GM12878 (cell line): Measurements from ENCODE around the gene ABHD14A. TPM values are rescaled to one million over a fixed set of nuclear protein-coding genes. Genes with fewer than 3 reads are reported as not detected.

ENCODE experiments used
- BRCA1 ChIP-seq: IDR thresholded peaks from 2 replicates; pipeline ENCODE4 v1.6.1; 2011; ENCODE audit warnings: low read depth, low read length, improper control_type of control experiment
- CBFB ChIP-seq: IDR thresholded peaks from 2 replicates; pipeline ENCODE4 v1.6.1; 2016; ENCODE audit warnings: antibody characterized with exemption, low read depth
- CBX3 ChIP-seq: fragments of 200-600 bp; sonication (generic); IDR thresholded peaks from 2 replicates; pipeline ENCODE4 v1.6.1; 2016; ENCODE audit warnings: low read depth, borderline replicate concordance
- KDM1A ChIP-seq: fragments of 200-600 bp; sonication (generic); IDR thresholded peaks from 2 replicates; pipeline ENCODE4 v1.6.1; 2016; ENCODE audit warnings: borderline replicate concordance
- NFIC ChIP-seq: IDR thresholded peaks from 2 replicates; pipeline ENCODE4 v1.6.1; 2012; ENCODE audit warnings: low read depth, mild to moderate bottlenecking, inconsistent platforms, low read length, moderate library complexity
- PML ChIP-seq: IDR thresholded peaks from 2 replicates; pipeline ENCODE4 v1.6.1; 2012; ENCODE audit warnings: low read length, inconsistent platforms
- POLR2A ChIP-seq: IDR thresholded peaks from 2 replicates; pipeline ENCODE4 v1.6.1; 2011; ENCODE audit warnings: low read depth, mild to moderate bottlenecking, low read length
- POLR2AphosphoS5 ChIP-seq: IDR thresholded peaks from 2 replicates; pipeline ENCODE4 v1.6.1; 2011; ENCODE audit warnings: mild to moderate bottlenecking, low read length, inconsistent platforms
- SMAD5 ChIP-seq: IDR thresholded peaks from 2 replicates; pipeline ENCODE4 v1.6.1; 2016; ENCODE audit warnings: antibody characterized with exemption, low read depth
- SMARCA5 ChIP-seq: fragments of 450-650 bp; IDR thresholded peaks from 2 replicates; pipeline ENCODE4 v1.6.1; 2017; ENCODE audit warnings: mild to moderate bottlenecking
- STAT3 ChIP-seq: IDR thresholded peaks from 2 replicates; pipeline ENCODE4 v1.6.1; 2011; ENCODE audit warnings: low read depth, low read length, improper control_type of control experiment
- SUPT20H ChIP-seq: IDR thresholded peaks from 2 replicates; pipeline ENCODE4 v1.6.1; 2011; ENCODE audit warnings: low read depth, mild to moderate bottlenecking, low read length, moderate library complexity, borderline replicate concordance; ENCODE audit not compliant: control insufficient read depth
- polyA plus RNA-seq, 11 experiments: library from polyadenylated mRNA; depleted of rRNA in 4 of 11; unstranded in 6 of 11; stranded (reverse) in 5 of 11; fragments of >200 nt; fragmentation: Nextera tagmentation in 4 of 11; fragmentation: Illumina TruSeq in 1 of 11; extraction: Ambion mirVana in 4 of 11; extraction: Trizol in 1 of 11; gene quantifications; 1 replicate in 1 of 11; 2 replicates in 10 of 11; pipeline versions ENCODE4 v1.2.1 to v1.2.3, GENCODE V29; 2011 to 2016; ENCODE audit warnings: inconsistent platforms in 2 of 11, missing spikeins in 2 of 11, low read depth in 1 of 11
- total RNA-seq, 4 experiments: library from RNA; depleted of rRNA in 3 of 4; stranded (reverse); fragments of >200 nt in 3 of 4; fragmentation: Illumina TruSeq in 1 of 4; extraction: Trizol in 1 of 4; gene quantifications; 2 replicates each; pipeline versions ENCODE4 v1.2.1 to v1.2.3, GENCODE V29; 2013 to 2021
- TF ChIP-seq, protein P1 (sequence below): IDR thresholded peaks from 2 replicates; pipeline ENCODE4 v1.6.1; 2011; ENCODE audit warnings: low read depth, low read length, improper control_type of control experiment, borderline replicate concordance
- TF ChIP-seq, protein P2 (sequence below): IDR thresholded peaks from 2 replicates; pipeline ENCODE4 v1.6.1; 2011; ENCODE audit warnings: borderline replicate concordance, low read depth, mild to moderate bottlenecking, moderate library complexity, mixed read lengths, low read length; ENCODE audit not compliant: insufficient read depth; ENCODE audit errors: extremely low read length
- TF ChIP-seq, protein P3 (sequence below): IDR thresholded peaks from 2 replicates; pipeline ENCODE4 v1.6.1; 2011; ENCODE audit warnings: low read depth, mild to moderate bottlenecking, low read length, moderate library complexity, borderline replicate concordance; ENCODE audit errors: extremely low read depth
- TF ChIP-seq, protein P4 (sequence below): IDR thresholded peaks from 2 replicates; pipeline ENCODE4 v1.6.1; 2012; ENCODE audit warnings: low read depth, low read length, improper control_type of control experiment
- TF ChIP-seq, protein P5 (sequence below): fragments of 150-350 bp; IDR thresholded peaks from 2 replicates; pipeline ENCODE4 v1.6.1; 2014; ENCODE audit warnings: mild to moderate bottlenecking, low read depth, low read length
- TF ChIP-seq, protein P6 (sequence below), 3 experiments: IDR thresholded peaks in 2 of 3; conservative IDR thresholded peaks in 1 of 3; 2 replicates each; pipeline ENCODE4 v1.5.1; 2011; ENCODE audit warnings: low read depth in 3 of 3, low read length in 3 of 3, mild to moderate bottlenecking in 3 of 3, control low read depth in 2 of 3, moderate library complexity in 2 of 3, inconsistent platforms in 1 of 3, mixed read lengths in 1 of 3; ENCODE audit not compliant: control insufficient read depth in 2 of 3, insufficient read depth in 1 of 3; ENCODE audit errors: extremely low read depth in 1 of 3
- TF ChIP-seq, protein P7 (sequence below): fragments of 450-650 bp; IDR thresholded peaks from 2 replicates; pipeline ENCODE4 v1.6.1; 2017; ENCODE audit warnings: mild to moderate bottlenecking, low read depth, inconsistent platforms; ENCODE audit not compliant: poor library complexity, severe bottlenecking
- TF ChIP-seq, protein P8 (sequence below): IDR thresholded peaks from 2 replicates; pipeline ENCODE4 v1.6.1; 2012; ENCODE audit warnings: low read depth, low read length, improper control_type of control experiment

Gene ABHD14A
- total and polyA plus RNA-seq, 10 of the 15 experiments (the other 5 are each of a cell fraction or from before 2014, with no cell fraction given) = 1.2 to 27.0 (median 7.9) TPM

DNA sequence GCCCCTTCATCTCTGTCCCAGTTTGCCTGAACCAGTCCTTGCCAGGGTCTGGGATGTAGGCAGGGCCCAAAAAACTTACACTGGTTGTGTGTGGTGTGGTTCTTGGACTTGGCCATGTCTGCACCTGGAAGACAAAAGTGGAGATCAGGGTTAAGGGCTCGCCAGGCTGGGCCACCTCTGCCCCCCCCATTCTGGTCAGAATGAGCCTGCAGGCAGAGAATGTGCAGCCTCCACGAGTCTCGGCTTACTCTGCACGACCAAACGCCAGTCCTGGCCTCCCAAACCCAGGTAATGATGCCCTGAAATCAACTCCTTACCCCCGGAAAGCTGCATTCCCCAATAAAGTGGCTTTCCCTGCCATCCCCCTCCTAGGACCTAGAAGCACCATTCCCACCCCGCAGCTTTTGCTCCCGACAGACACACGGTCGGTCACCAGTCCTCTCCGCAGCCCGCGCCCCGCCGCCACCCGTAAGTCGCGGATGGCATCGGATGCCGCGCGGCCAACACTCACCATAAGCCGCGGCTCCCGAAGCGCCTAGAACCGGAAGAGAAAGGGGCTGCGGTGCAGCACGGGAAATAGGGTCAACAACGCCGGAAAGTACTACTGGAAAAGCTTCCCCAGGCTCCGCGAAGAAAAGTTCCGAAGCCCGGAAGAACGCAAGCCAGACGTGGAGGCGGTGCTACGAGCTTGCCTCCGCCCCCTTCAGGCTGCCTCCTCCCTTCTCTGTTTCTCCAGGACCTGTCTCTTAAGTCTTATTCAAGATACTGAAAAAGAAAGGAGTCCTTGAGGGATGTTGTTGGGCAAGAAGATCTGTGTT lies 20.7 kb downstream of the ABHD14A start, which contains the start of gene RPL29 (continued):
- TF ChIP-seq, protein P1, sequence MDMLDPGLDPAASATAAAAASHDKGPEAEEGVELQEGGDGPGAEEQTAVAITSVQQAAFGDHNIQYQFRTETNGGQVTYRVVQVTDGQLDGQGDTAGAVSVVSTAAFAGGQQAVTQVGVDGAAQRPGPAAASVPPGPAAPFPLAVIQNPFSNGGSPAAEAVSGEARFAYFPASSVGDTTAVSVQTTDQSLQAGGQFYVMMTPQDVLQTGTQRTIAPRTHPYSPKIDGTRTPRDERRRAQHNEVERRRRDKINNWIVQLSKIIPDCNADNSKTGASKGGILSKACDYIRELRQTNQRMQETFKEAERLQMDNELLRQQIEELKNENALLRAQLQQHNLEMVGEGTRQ = no peak
- TF ChIP-seq SUPT20H = no peak
- TF ChIP-seq, protein P2, sequence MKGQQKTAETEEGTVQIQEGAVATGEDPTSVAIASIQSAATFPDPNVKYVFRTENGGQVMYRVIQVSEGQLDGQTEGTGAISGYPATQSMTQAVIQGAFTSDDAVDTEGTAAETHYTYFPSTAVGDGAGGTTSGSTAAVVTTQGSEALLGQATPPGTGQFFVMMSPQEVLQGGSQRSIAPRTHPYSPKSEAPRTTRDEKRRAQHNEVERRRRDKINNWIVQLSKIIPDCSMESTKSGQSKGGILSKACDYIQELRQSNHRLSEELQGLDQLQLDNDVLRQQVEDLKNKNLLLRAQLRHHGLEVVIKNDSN = no peak
- peak; percentile 33; the same call in 1 of the 2 replicates for TF ChIP-seq SMARCA5
- no peak for TF ChIP-seq STAT3
- TF ChIP-seq, protein P3, sequence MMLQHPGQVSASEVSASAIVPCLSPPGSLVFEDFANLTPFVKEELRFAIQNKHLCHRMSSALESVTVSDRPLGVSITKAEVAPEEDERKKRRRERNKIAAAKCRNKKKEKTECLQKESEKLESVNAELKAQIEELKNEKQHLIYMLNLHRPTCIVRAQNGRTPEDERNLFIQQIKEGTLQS = no peak
- peak; percentile 97 for TF ChIP-seq SMAD5
- TF ChIP-seq, protein P4, sequence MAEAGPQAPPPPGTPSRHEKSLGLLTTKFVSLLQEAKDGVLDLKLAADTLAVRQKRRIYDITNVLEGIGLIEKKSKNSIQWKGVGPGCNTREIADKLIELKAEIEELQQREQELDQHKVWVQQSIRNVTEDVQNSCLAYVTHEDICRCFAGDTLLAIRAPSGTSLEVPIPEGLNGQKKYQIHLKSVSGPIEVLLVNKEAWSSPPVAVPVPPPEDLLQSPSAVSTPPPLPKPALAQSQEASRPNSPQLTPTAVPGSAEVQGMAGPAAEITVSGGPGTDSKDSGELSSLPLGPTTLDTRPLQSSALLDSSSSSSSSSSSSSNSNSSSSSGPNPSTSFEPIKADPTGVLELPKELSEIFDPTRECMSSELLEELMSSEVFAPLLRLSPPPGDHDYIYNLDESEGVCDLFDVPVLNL = 0 out of 2 replicates have a peak, but pooled peaks have one; percentile 35
- TF ChIP-seq, protein P5, sequence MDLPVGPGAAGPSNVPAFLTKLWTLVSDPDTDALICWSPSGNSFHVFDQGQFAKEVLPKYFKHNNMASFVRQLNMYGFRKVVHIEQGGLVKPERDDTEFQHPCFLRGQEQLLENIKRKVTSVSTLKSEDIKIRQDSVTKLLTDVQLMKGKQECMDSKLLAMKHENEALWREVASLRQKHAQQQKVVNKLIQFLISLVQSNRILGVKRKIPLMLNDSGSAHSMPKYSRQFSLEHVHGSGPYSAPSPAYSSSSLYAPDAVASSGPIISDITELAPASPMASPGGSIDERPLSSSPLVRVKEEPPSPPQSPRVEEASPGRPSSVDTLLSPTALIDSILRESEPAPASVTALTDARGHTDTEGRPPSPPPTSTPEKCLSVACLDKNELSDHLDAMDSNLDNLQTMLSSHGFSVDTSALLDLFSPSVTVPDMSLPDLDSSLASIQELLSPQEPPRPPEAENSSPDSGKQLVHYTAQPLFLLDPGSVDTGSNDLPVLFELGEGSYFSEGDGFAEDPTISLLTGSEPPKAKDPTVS = no peak; the same call in 1 of the 2 replicates
- TF ChIP-seq CBFB = peak; percentile 94
- TF ChIP-seq POLR2A = peak; percentile 100
- TF ChIP-seq, protein P6, sequence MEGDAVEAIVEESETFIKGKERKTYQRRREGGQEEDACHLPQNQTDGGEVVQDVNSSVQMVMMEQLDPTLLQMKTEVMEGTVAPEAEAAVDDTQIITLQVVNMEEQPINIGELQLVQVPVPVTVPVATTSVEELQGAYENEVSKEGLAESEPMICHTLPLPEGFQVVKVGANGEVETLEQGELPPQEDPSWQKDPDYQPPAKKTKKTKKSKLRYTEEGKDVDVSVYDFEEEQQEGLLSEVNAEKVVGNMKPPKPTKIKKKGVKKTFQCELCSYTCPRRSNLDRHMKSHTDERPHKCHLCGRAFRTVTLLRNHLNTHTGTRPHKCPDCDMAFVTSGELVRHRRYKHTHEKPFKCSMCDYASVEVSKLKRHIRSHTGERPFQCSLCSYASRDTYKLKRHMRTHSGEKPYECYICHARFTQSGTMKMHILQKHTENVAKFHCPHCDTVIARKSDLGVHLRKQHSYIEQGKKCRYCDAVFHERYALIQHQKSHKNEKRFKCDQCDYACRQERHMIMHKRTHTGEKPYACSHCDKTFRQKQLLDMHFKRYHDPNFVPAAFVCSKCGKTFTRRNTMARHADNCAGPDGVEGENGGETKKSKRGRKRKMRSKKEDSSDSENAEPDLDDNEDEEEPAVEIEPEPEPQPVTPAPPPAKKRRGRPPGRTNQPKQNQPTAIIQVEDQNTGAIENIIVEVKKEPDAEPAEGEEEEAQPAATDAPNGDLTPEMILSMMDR (IDR thresholded peaks at IDR 0.05 in 2 of 3, conservative IDR thresholded peaks at IDR 0.05 in 1 of 3; ENCODE audit: control insufficient read depth in 2 of 3, extremely low read depth in 1 of 3, insufficient read depth in 1 of 3, low read depth in 3 of 3, low read length in 3 of 3) = no peak
- no peak; the same call in 1 of the 2 replicates for TF ChIP-seq NFIC
- TF ChIP-seq, protein P7, sequence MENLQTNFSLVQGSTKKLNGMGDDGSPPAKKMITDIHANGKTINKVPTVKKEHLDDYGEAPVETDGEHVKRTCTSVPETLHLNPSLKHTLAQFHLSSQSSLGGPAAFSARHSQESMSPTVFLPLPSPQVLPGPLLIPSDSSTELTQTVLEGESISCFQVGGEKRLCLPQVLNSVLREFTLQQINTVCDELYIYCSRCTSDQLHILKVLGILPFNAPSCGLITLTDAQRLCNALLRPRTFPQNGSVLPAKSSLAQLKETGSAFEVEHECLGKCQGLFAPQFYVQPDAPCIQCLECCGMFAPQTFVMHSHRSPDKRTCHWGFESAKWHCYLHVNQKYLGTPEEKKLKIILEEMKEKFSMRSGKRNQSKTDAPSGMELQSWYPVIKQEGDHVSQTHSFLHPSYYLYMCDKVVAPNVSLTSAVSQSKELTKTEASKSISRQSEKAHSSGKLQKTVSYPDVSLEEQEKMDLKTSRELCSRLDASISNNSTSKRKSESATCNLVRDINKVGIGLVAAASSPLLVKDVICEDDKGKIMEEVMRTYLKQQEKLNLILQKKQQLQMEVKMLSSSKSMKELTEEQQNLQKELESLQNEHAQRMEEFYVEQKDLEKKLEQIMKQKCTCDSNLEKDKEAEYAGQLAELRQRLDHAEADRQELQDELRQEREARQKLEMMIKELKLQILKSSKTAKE = peak; percentile 22
- TF ChIP-seq CBX3 = no peak
- no peak for TF ChIP-seq KDM1A
- TF ChIP-seq, protein P8, sequence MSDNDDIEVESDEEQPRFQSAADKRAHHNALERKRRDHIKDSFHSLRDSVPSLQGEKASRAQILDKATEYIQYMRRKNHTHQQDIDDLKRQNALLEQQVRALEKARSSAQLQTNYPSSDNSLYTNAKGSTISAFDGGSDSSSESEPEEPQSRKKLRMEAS = peak; percentile 75; the same call in 1 of the 2 replicates
- peak; percentile 98 for TF ChIP-seq PML
- TF ChIP-seq BRCA1 = no peak
- peak; percentile 99 for TF ChIP-seq POLR2AphosphoS5
